Jurkat, Clone E6-1 (cell line): ENCODE results near the gene HDGFL1.

Experiments
- DNase-seq: peaks from one replicate; pipeline ENCODE4 v3.0.0-alpha.2; 2011; ENCODE audit warnings: low read depth, low spot score
- H3K4me3 ChIP-seq: 2 replicates; pipeline ENCODE4 v1.5.1; 2011; ENCODE audit warnings: mild to moderate bottlenecking, low read length, control low read depth, moderate library complexity

HDGFL1 gene

DNA sequence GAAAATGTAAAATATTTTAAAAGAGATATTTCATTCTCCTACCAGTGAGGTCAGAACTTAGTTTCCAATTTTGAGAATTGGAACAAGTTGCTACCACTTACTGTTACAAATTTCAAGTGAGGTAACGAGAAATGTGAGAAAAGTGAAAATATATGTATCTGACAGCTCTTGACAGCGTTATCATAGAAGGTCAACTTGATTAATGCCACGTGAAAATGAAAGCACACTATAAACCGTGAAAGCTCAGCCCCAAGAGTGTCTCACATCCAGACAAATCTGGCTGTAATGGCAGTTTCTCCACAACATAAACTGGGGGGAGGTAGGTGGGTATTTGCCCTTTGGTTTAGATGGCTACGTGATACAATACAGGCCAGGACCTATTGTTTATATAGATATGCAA is 13.9 kb downstream of the HDGFL1 start:
- no peak overlapping the region for H3K4me3 ChIP-seq
- DNase-seq, result no peak

DNA sequence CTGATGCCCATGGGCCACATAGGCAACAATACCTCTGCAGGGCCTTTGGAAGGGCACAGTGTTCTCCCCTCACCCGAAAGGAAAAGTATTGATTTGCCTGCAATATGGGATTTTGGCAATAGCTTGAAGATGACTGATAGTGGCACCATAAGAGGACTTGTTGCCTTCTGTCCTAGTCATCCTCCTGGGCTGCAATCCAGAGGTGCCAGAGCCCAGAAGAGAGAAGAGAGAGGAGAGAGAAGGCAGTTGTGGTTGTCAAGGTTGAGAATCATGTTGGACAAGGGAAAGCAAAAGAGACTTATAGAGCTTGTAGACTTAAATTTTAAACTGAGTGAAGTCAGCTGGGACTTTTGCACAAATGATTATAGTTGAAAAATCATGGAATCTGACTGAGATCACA is 14.6 kb downstream of the HDGFL1 start:
- no peak for DNase-seq
- H3K4me3 ChIP-seq, result no peak overlapping the region

DNA sequence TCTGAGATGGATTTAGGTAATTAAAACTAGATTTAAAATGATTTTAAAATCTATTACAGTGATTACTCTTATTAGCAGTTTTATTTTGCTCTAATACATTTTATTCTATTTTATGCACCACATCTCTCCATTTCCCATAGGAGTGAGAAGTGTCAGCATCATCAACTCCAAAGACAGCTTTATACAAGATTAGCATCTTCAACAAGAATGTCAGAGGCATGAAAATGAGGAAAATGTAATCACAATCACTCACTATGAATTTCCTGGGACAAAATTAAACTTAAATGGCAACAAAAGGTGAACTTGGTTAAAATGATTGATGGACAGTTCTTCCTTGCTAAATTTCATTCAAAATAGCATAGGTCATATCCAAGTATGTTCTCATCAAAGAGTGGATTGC is 19.8 kb downstream of the HDGFL1 start:
- no peak for DNase-seq

DNA sequence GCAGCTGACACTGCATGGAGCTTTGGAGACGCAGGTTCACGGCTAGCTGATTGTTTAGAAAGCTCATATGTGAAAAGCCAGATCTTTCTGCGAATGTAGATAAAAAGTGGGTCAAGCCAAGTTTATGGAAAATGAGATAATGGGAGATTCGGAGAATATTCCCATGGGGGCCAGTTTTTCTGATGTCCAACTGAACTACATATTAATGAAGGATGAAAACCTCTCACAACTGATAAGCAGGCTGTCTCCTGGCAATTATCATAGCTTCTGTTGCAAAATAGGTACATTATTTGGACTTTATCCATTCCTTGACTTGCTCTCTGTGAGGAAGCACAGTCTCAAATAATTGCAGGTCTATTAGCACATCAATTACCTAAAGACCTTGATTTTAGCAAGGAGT is 21.1 kb downstream of the HDGFL1 start:
- no peak overlapping the region for H3K4me3 ChIP-seq
- no peak for DNase-seq

More for the DNA sequence above, 19.8 kb downstream of the HDGFL1 start:
- H3K4me3 ChIP-seq, result no peak overlapping the region

DNA sequence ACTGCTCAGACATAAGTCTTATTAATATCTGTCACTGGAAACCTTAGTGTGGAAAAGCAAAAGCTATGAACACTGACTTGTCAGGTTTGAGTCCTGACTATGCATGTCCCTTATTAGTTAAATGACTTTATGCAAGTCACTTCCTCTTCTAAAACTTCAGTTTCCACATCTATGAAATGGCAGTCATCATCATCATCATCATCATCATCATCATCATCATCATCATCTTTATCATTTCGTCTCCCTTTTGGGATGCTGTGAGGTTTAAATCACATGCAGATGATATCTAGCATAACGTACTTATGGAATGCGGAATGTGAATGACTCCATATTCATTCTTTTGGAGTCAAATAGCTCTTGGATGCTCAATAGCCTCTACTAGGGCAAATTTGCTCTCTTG is 24.5 kb downstream of the HDGFL1 start:
- no peak for DNase-seq
- no peak overlapping the region for H3K4me3 ChIP-seq

DNA sequence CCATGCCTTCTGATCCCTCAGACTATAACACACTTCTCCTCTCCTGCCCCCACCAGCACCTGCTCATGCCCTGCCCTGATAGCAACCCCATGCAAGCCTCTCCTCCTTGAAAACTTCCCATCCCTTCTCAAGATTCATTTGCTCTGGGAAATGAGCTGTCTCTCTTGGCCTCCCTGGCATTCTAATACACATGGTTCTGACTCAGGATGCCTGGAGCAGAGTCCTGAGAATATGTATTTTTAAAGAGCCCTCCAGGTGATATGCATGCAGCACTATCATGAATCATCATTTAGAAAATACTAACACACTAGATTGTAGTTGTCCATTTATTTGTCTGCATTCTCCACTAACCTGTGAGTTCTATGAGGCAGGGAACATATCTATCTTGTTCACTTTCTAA is 26.6 kb downstream of the HDGFL1 start:
- no peak for DNase-seq
- no peak overlapping the region for H3K4me3 ChIP-seq

DNA sequence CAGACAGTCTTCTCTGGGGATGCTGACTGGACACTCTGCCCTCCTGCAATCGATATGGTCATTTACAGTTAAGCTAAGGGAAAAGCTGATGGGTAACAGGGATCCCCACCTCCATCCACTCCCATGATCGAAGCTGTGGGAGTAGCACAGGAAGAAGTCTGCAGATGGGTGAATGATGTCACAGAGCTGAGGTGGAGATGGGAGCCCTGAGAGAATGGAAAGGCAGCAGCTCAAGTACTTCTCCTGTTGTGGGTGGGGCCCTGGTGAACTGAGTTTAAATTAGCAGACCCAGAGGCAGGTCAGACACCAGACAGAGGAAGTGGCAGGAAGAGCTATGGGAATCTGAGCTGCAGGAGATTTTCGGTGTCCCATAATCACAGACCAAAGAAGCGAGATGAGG is 29.0 kb downstream of the HDGFL1 start:
- no peak overlapping the region for H3K4me3 ChIP-seq
- no peak for DNase-seq

DNA sequence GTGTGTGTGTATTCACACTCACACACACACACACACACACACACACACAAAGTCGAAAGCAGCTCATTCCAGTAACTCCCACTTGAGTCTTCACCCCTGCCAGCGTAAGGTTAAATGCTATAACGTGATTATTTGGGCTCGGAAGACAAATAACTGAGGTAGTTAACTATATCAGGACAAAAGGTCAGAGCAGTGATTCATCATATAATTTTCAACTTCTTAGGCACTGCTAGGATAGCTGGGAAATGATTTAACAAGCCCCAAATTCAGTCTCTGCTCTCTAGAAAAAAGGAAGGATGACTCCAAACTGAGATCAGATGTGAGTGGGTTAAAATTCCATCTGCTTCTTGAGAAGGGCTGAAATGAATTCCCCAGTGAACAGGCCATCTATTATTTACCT is 30.7 kb downstream of the HDGFL1 start:
- DNase-seq, result no peak
- no peak overlapping the region for H3K4me3 ChIP-seq

DNA sequence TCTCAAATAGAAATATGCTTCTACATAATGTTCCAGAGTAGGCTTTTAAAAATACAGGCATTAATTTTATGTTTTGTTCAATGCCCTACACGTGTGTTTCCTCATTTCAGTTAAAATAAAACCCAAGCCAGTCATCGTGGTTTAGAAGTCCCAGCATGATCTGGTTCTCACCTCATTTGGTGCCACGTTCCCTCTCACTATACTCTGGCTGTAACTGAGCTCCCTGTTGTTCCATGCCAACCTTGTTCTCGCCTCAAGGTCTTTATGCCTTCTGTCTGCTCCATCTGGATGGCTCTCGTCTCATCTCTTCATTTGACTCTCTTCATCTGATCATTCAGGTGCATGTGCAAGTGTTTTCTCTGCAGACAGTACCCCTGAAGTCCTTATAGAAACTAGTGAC is 32.6 kb downstream of the HDGFL1 start:
- no peak overlapping the region for H3K4me3 ChIP-seq
- DNase-seq, result peak; percentile 6

DNA sequence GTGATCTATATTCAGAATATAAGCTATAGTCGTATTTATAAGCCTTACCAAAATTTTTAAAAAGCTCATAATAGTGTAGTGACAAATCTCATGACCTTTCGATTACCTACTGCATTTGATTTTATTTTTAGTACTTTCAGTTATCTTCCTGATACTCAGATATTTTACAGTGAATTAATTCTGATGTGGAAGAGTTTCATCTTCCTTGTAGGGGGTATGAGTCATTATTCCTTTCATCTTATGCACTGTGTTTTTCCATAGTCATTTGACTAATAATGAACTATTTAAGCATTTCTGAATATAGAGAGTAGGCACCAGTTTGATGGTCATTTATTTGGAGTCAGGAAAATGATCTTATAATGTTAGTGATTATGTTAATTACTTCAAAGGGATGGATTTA is 36.4 kb downstream of the HDGFL1 start:
- no peak for DNase-seq
- H3K4me3 ChIP-seq, result no peak overlapping the region

DNA sequence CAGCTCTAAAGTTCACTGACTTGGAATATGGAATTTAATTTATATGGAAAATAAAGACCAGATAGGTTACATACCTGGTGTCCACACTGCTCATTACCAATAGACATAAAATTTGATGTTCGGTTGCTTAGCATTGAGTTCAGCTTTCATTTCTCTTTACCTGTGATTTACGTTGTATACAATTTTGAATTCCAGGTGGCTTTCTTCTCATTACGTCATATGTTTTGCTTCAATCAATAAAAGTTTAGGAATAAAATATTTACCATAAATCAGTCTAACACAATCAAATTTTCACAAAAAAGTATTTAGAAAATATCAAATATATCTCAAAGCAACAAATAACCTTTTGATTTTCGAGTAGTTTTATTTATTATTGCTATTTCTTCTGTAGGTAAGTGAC is 40.8 kb downstream of the HDGFL1 start:
- no peak for DNase-seq
- H3K4me3 ChIP-seq, result no peak overlapping the region

DNA sequence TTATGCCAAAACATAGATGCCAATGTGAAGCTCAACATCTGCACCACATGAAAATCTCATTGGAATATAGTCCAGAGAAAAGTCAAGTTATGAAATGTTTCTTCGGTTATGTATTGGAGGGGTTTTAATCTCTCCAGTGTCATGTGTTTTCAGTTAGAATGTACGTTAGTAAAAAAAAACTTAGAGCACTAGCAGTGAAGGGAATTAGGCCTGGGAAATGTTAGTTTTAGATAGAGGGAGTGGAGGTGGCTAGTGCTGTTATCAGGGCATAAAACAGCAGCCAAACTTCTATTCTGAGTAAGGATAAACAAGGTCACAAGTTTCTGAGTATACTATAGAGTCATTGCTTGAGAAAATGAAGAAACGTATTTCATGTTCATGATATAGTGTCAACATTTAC is 42.9 kb downstream of the HDGFL1 start:
- no peak for DNase-seq

DNA sequence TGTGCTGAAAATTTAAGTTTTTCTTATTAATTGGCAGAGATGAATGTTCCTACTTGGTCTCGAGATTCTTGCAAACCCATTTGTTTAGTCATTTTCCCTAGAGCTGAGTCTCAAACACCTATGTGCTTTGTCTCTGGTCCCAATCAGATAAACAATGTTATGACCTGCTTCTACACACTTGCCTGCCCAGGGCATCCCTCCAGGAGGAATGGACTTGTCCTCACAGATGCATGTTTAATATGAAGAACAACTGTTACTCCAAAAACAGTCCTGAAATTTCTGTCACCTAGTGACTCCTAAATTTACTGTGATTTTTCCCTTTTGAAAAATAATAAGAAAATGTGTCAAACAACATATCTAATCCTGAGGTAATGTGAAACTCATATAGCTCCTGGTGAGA is 43.7 kb downstream of the HDGFL1 start:
- no peak for DNase-seq
- H3K4me3 ChIP-seq, result no peak overlapping the region

More for the DNA sequence above, 42.9 kb downstream of the HDGFL1 start:
- no peak overlapping the region for H3K4me3 ChIP-seq

DNA sequence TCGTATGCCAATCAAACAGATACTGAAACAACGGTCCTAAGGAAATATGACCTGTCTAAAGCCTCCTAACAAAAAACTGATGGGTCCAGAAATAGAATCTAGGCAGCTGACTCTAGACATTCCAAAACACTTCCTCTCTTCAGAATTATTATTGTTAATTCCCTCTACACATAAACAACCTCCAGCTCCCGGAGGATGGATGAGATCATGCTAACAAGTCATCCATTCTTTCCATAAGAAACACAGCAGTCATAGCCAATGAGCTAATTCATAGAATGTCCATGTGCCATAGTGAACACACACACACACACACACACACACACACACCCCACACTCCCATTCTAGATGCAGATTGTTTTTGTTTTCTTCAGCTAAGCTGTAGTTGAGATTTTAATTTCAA is 44.3 kb downstream of the HDGFL1 start:
- DNase-seq, result no peak
- H3K4me3 ChIP-seq, result no peak overlapping the region

DNA sequence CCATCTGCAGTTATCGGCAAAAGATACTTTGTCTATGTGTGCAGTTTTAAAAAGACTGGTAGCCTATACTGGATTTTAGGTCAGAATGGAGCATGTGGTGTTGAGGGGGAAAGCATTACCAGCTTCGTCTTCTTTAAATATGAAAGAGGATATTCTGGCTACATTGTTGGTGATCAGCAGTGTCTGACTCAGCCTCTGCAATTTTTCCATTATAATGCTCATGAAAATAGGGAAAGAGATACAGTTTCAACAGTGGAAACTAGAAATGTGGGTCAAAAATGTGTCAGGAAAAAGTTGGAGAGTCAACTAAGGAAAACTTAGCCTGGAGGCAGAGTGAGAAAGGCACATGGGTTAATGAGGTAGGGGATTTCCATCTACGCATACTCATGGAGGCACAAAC is 45.2 kb downstream of the HDGFL1 start:
- DNase-seq, result no peak
- no peak overlapping the region for H3K4me3 ChIP-seq

DNA sequence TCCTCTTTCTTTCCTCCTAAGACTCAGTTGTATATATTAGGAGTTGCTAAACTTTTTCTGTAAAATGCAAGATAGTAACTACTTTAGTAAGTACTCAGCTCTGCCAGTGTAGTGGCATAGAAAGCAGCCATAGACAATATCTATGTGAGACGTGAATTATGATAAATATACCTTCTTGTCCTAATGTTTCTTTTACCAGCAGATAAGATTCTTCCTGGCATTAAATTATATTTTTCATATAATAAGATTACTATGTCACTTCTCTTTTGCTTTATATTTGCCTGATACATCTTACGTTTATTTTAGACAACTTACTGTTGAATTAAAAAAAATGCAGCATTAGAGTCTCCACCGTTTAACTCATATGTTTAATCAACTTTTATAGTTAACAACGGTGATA is 51.7 kb downstream of the HDGFL1 start:
- DNase-seq, result no peak

More for the DNA sequence above, 51.7 kb downstream of the HDGFL1 start:
- H3K4me3 ChIP-seq, result no peak overlapping the region
